Measurements from ENCODE around the gene SMIM5.
A peak's percentile ranks its signal among the peaks of the same experiment; 100 is the strongest.

Gene SMIM5

DNA sequence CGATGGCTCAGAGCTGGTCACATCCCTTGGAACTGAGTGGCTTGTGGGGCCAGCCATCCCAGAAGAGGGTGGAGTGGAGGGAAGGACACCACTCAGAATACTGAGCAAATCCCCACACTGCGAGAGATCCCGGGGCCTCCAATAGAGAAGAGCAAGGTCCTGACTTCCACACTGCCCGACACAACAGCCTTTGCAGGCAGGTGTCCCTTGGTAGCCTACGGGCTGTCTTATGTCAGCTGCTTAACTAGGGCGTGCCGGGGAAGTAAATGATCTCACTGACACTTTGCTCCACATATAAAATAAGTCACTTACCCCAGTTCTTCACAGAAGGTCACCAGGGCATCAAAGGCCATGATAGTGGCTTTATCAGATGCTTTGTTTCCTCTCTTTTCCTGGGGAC is 17.6 kb downstream of the SMIM5 start:
- DNase-seq (ENCODE audit: low spot score), result no peak
- TF ChIP-seq, protein P1, sequence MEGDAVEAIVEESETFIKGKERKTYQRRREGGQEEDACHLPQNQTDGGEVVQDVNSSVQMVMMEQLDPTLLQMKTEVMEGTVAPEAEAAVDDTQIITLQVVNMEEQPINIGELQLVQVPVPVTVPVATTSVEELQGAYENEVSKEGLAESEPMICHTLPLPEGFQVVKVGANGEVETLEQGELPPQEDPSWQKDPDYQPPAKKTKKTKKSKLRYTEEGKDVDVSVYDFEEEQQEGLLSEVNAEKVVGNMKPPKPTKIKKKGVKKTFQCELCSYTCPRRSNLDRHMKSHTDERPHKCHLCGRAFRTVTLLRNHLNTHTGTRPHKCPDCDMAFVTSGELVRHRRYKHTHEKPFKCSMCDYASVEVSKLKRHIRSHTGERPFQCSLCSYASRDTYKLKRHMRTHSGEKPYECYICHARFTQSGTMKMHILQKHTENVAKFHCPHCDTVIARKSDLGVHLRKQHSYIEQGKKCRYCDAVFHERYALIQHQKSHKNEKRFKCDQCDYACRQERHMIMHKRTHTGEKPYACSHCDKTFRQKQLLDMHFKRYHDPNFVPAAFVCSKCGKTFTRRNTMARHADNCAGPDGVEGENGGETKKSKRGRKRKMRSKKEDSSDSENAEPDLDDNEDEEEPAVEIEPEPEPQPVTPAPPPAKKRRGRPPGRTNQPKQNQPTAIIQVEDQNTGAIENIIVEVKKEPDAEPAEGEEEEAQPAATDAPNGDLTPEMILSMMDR (IDR thresholded peaks at IDR 0.05; ENCODE audit: borderline replicate concordance, control extremely low read depth, extremely low read depth, insufficient read depth, missing control alignments), result no peak
- in situ Hi-C loops (cut with MboI; ENCODE audit: low sequenced_read_pairs, unreplicated experiment), result no loop called here

DNA sequence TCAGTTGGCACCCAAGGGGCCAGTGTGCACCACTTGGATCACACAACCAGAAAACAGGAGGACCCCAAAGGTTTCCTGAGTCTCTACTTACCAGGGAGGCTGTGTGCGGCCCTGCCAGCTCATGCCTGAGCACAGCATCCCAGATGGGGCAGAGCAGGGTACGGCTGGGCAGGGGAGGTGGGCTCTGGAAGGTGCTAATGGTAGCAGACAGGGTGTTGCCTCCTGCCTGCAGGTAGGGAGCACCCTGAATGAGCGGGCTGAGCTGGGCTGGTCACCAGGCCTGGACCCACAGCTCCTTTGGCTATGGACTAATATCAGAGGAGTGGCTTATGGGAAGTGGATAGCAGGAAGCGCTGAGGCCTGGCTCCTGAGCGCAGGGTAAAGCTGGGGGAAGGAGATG is 19.1 kb downstream of the SMIM5 start:
- no peak for DNase-seq (ENCODE audit: low spot score)
- in situ Hi-C loops (cut with MboI; ENCODE audit: low sequenced_read_pairs, unreplicated experiment), result no loop called here
- TF ChIP-seq, protein P1 (IDR thresholded peaks at IDR 0.05; ENCODE audit: borderline replicate concordance, control extremely low read depth, extremely low read depth, insufficient read depth, missing control alignments), result no peak

DNA sequence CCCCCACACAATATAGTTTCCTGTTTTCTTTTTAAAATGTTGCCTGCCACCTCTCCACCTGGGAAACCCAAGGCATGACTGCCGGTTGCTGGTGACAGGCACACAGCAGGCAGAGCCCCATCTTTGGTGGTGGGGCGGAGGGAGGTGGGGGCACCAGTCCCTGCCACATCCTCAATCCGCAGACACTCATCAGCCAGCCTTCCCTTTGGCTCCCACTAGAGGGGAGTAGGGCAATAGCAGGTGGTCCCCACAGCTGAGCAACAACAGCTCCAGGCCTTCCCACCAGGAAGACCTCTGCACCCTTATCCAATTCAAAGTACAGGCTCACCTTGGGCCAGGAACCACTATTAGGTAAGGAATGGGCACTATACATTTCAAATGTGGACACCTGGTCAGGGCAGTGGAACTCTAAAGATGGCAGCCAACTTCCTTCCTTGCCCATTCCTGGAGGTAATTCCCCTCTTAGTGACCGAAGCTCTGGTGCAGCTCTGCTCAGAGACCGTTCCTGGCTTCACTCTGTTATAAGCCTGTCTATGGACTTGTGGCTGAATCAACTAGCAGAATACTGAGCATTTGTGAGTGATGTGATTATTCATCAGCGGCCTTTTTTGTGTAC is 19.8 kb downstream of the SMIM5 start:
- in situ Hi-C loops (cut with MboI; ENCODE audit: low sequenced_read_pairs, unreplicated experiment), result no loop called here
- DNase-seq (ENCODE audit: low spot score), result peak; percentile 65
- TF ChIP-seq, protein P1 (IDR thresholded peaks at IDR 0.05; ENCODE audit: borderline replicate concordance, control extremely low read depth, extremely low read depth, insufficient read depth, missing control alignments), result peak; percentile 57

DNA sequence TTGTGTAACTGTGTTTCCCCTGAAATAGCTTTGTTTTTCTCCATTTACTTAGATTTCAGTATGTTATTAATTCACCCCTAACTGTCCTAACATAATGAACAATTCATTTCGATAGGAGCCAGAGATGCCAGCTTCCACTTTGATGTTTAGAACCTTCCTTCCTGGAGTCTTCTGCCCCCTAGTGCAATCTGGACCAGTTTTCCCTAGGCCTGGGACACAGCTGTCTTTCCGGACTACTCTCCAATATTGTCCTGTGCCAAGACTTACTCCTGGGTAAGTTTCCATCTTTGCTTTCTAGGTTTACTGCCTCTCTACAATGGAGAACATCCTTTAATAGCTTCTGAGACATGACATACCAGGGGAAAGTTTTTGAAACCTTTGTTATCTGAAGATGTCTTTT is 20.9 kb downstream of the SMIM5 start:
- in situ Hi-C loops (cut with MboI; ENCODE audit: low sequenced_read_pairs, unreplicated experiment), result no loop called here
- no peak for DNase-seq (ENCODE audit: low spot score)
- TF ChIP-seq, protein P1 (IDR thresholded peaks at IDR 0.05; ENCODE audit: borderline replicate concordance, control extremely low read depth, extremely low read depth, insufficient read depth, missing control alignments), result no peak

DNA sequence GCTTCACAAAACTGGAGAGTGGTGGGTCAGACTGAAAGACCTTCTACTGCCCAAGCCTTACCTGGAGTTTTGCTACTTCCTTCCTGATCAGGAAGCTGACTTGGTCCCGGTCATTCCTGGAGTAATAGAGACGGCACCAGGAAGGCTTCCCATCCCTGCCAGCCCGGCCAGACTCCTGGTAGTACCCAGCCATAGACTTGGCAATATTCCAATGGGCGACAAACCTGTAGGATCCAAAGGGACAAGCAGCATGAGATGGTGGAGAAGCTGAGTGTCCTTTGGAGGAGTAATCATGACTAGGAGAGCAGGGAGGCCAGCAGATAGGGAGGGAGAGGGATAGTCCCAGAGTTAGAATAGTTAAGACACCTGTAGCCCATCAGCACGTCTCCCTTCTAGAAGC is 25.0 kb downstream of the SMIM5 start:
- in situ Hi-C loops (cut with MboI; ENCODE audit: low sequenced_read_pairs, unreplicated experiment), result no loop called here
- no peak for DNase-seq (ENCODE audit: low spot score)
- TF ChIP-seq, protein P1 (IDR thresholded peaks at IDR 0.05; ENCODE audit: borderline replicate concordance, control extremely low read depth, extremely low read depth, insufficient read depth, missing control alignments), result no peak

DNA sequence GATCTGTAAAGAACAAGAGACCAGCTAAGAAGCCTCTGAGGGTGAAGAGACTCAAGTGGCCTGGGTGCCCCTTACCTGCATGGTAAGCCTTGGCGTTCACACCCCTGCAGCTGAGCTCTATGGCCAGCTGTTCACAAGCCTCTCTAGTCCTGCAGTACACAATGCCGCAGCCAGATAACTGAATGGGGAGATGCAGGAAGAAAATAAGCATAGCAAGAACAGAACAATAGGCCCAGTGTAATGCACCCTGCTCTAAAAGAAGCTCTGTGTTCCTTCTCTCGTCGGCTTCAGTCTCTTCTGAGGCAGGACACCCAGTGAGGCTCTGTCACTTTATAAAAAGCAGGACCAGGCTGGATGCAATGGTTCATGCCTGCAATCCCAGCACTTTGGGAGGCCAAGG is 28.3 kb downstream of the SMIM5 start:
- TF ChIP-seq, protein P1 (IDR thresholded peaks at IDR 0.05; ENCODE audit: borderline replicate concordance, control extremely low read depth, extremely low read depth, insufficient read depth, missing control alignments), result no peak
- in situ Hi-C loops (cut with MboI; ENCODE audit: low sequenced_read_pairs, unreplicated experiment), result no loop called here
- DNase-seq (ENCODE audit: low spot score), result no peak
